ENCODE data around the gene C8B. TPM values are rescaled to one million over a fixed set of nuclear protein-coding genes. Genes with fewer than 3 reads are reported as not detected.

Gene C8B
- total RNA-seq, 4 donors from 2014 or later, result not detected

- H3K4me1 ChIP-seq, result no peaks in the 10 kb centered on the region
- no peaks in the 10 kb centered on the region for H3K27me3 ChIP-seq
- no peaks in the 10 kb centered on the region for H3K36me3 ChIP-seq
- no peak for DNase-seq
- intact Hi-C loops (cut with DNase I; ENCODE audit: low total_unique reads) (no loop called here), in situ Hi-C loops (cut with MboI; ENCODE audit: low pct_ligation_motif_present in 1 of 4, low pct_unique_long_range_greater_than_20kb in 1 of 4, low sequenced_read_pairs in 3 of 4) (no loop called here)
- 70 to 75% methylated on average over 1 of the region's 1 CpG for WGBS, 2 donors (ENCODE audit: low coverage in 1 of 2)
- TF ChIP-seq POLR2A (IDR thresholded peaks at IDR 0.05), result no peak
- no peak overlapping the region for H3K4me3 ChIP-seq
- no peak overlapping the region for H3K27ac ChIP-seq
- no peaks in the 10 kb centered on the region for H3K9me3 ChIP-seq
Measured at GRCh38 chr1:56954664-56955063, 11.2 kb downstream of the C8B start.

- Histone ChIP-seq H3K27ac (no peak overlapping the region), H3K9me3 (no peaks in the 10 kb centered on the region), H3K4me1 (no peaks in the 10 kb centered on the region), H3K36me3 (no peaks in the 10 kb centered on the region), H3K4me3 (no peak overlapping the region), H3K27me3 (no peaks in the 10 kb centered on the region)
- TF ChIP-seq CTCF (IDR thresholded peaks at IDR 0.05) (no peak), EP300 (IDR thresholded peaks at IDR 0.05; ENCODE audit: low read depth) (no peak), POLR2A (IDR thresholded peaks at IDR 0.05) (no peak), POLR2AphosphoS5 (IDR thresholded peaks at IDR 0.05) (no peak)
- DNase-seq, result no peak
- WGBS, 2 donors (ENCODE audit: low coverage in 1 of 2), result 56% methylated on average over 5 of the region's 5 CpGs; no CpG with 5 or more reads in 1 of the 2 donors
- in situ Hi-C loops (cut with MboI; ENCODE audit: low pct_ligation_motif_present in 1 of 4, low pct_unique_long_range_greater_than_20kb in 1 of 4, low sequenced_read_pairs in 3 of 4) (no loop called here), intact Hi-C loops (cut with DNase I; ENCODE audit: low total_unique reads) (no loop called here)
Measured at GRCh38 chr1:56953386-56953785, 12.4 kb downstream of the C8B start.

- H3K27me3 ChIP-seq, result no peaks in the 10 kb centered on the region
- DNase-seq, result no peak
- intact Hi-C loops (cut with DNase I; ENCODE audit: low total_unique reads), result no loop called here
- no peak overlapping the region for H3K4me3 ChIP-seq
- no peaks in the 10 kb centered on the region for H3K4me1 ChIP-seq
- H3K9me3 ChIP-seq, result no peaks in the 10 kb centered on the region
- in situ Hi-C loops (cut with MboI; ENCODE audit: low pct_ligation_motif_present in 1 of 4, low pct_unique_long_range_greater_than_20kb in 1 of 4, low sequenced_read_pairs in 3 of 4), result no loop called here
- no peaks in the 10 kb centered on the region for H3K36me3 ChIP-seq
- WGBS, 2 donors (ENCODE audit: low coverage in 1 of 2), result 64 to 93% methylated on average over 2 to 8 of the region's 8 CpGs
- TF ChIP-seq POLR2A (IDR thresholded peaks at IDR 0.05) (no peak), POLR2AphosphoS5 (IDR thresholded peaks at IDR 0.05) (no peak), CTCF (IDR thresholded peaks at IDR 0.05) (no peak), EP300 (IDR thresholded peaks at IDR 0.05; ENCODE audit: low read depth) (no peak)
- H3K27ac ChIP-seq, result no peak overlapping the region
Measured at GRCh38 chr1:56952501-56952900, 13.3 kb downstream of the C8B start.

GRCh38 chr1:56948403-56949023 is 17.3 kb downstream of the C8B start:
- Histone ChIP-seq H3K27ac (no peak overlapping the region), H3K9me3 (no peaks in the 10 kb centered on the region), H3K27me3 (no peaks in the 10 kb centered on the region), H3K4me3 (no peak overlapping the region), H3K4me1 (no peaks in the 10 kb centered on the region), H3K36me3 (no peaks in the 10 kb centered on the region)
- WGBS, 2 donors (ENCODE audit: low coverage in 1 of 2), result 57 to 64% methylated on average over 1 of the region's 1 CpG
- TF ChIP-seq EP300 (IDR thresholded peaks at IDR 0.05; ENCODE audit: low read depth), result no peak
- TF ChIP-seq POLR2AphosphoS5 (IDR thresholded peaks at IDR 0.05), result no peak
- no peak for TF ChIP-seq POLR2A (IDR thresholded peaks at IDR 0.05)
- no peak for TF ChIP-seq CTCF (IDR thresholded peaks at IDR 0.05)
- DNase-seq, result no peak
- in situ Hi-C loops (cut with MboI; ENCODE audit: low pct_ligation_motif_present in 1 of 4, low pct_unique_long_range_greater_than_20kb in 1 of 4, low sequenced_read_pairs in 3 of 4), result no loop called here
- intact Hi-C loops (cut with DNase I; ENCODE audit: low total_unique reads), result no loop called here

GRCh38 chr1:56940039-56940438 is 25.8 kb downstream of the C8B start:
- 43 to 92% methylated on average over 1 of the region's 1 CpG for WGBS, 2 donors (ENCODE audit: low coverage in 1 of 2)

More at GRCh38 chr1:56940039-56940438, 25.8 kb downstream of the C8B start:
- intact Hi-C loops (cut with DNase I; ENCODE audit: low total_unique reads), result no loop called here
- no peaks in the 10 kb centered on the region for H3K9me3 ChIP-seq
- H3K36me3 ChIP-seq, result no peaks in the 10 kb centered on the region
- TF ChIP-seq POLR2AphosphoS5 (IDR thresholded peaks at IDR 0.05) (no peak), EP300 (IDR thresholded peaks at IDR 0.05; ENCODE audit: low read depth) (no peak), CTCF (IDR thresholded peaks at IDR 0.05) (no peak), POLR2A (IDR thresholded peaks at IDR 0.05) (no peak)
- in situ Hi-C loops (cut with MboI; ENCODE audit: low pct_ligation_motif_present in 1 of 4, low pct_unique_long_range_greater_than_20kb in 1 of 4, low sequenced_read_pairs in 3 of 4), result no loop called here
- no peak for DNase-seq
- H3K4me1 ChIP-seq, result no peaks in the 10 kb centered on the region
- no peaks in the 10 kb centered on the region for H3K27me3 ChIP-seq
- no peak overlapping the region for H3K4me3 ChIP-seq
- no peak overlapping the region for H3K27ac ChIP-seq
